Epithelial cell of proximal tubule (primary cell): ENCODE measurements around the gene POFUT2. TPM values are rescaled to one million over a fixed set of nuclear protein-coding genes. Genes with fewer than 3 reads are reported as not detected.

Source experiments
- DNase-seq: peaks from one replicate; pipeline ENCODE4 v3.0.0-alpha.2; 2011; ENCODE audit warnings: low read depth
- H3K4me3 ChIP-seq: 2 replicates; pipeline ENCODE4 v1.5.1; 2011; ENCODE audit warnings: low read depth, mild to moderate bottlenecking, low read length
- CTCF ChIP-seq: conservative IDR thresholded peaks from 2 replicates; pipeline ENCODE4 v1.5.1; 2012; ENCODE audit warnings: low read depth, mild to moderate bottlenecking, low read length
- total RNA-seq: library from RNA; depleted of rRNA; stranded (reverse); fragments of >200 nt; gene quantifications from 2 replicates; pipeline ENCODE4 v1.2.3, GENCODE V29; 2015

Gene POFUT2
- total RNA-seq, 1 donor from 2014 or later = 10.4 TPM

GRCh38 chr21:45325206-45326168 is 37.8 kb upstream of the POFUT2 start:
- no peak overlapping the region for H3K4me3 ChIP-seq
- TF ChIP-seq CTCF = no peak
- no peak for DNase-seq

- peak; percentile 37 for TF ChIP-seq CTCF
- DNase-seq = no peak
- H3K4me3 ChIP-seq = no peak overlapping the region
These were observed 37.0 kb upstream of the POFUT2 start for GRCh38 chr21:45324489-45325205.

GRCh38 chr21:45323487-45324311 is 36.0 kb upstream of the POFUT2 start:
- TF ChIP-seq CTCF = no peak
- H3K4me3 ChIP-seq = no peak overlapping the region
- no peak for DNase-seq

GRCh38 chr21:45322960-45323461 is 35.3 kb upstream of the POFUT2 start:
- no peak for DNase-seq
- H3K4me3 ChIP-seq = no peak overlapping the region
- no peak for TF ChIP-seq CTCF

- no peak for DNase-seq
- TF ChIP-seq CTCF = no peak
- H3K4me3 ChIP-seq = no peak overlapping the region
These were observed 34.7 kb upstream of the POFUT2 start for GRCh38 chr21:45322231-45322959.
